ENCODE data around the gene TASP1.
A peak's percentile ranks its signal among the peaks of the same experiment; 100 is the strongest.

TASP1 gene

GRCh38 chr20:13554706-13555105, 84.0 kb downstream of the TASP1 start:
- peak; percentile 45 for DNase-seq

- DNase-seq: peak; percentile 40
Observed at GRCh38 chr20:13554076-13554475, 84.7 kb downstream of the TASP1 start.

GRCh38 chr20:13552061-13552460, 86.7 kb downstream of the TASP1 start:
- peak; percentile 21 for DNase-seq

- no peak for DNase-seq
Observed at GRCh38 chr20:13549451-13549850, 89.3 kb downstream of the TASP1 start.

- peak; percentile 65 for DNase-seq
Observed at GRCh38 chr20:13546497-13547131, 92.1 kb downstream of the TASP1 start.

- DNase-seq: no peak
Observed at GRCh38 chr20:13545790-13546189, 92.9 kb downstream of the TASP1 start.

- no peak for DNase-seq
Observed at GRCh38 chr20:13543783-13544182, 94.9 kb downstream of the TASP1 start.

GRCh38 chr20:13535627-13536026, 103.1 kb downstream of the TASP1 start:
- DNase-seq: no peak

GRCh38 chr20:13533946-13534345, 104.8 kb downstream of the TASP1 start:
- peak; percentile 24 for DNase-seq

GRCh38 chr20:13530146-13530545, 108.6 kb downstream of the TASP1 start:
- no peak for DNase-seq

GRCh38 chr20:13526551-13526950, 112.2 kb downstream of the TASP1 start:
- peak; percentile 14 for DNase-seq

- DNase-seq: peak; percentile 92
Observed at GRCh38 chr20:13525225-13525940, 113.3 kb downstream of the TASP1 start.

GRCh38 chr20:13524339-13524738, 114.4 kb downstream of the TASP1 start:
- no peak for DNase-seq

- DNase-seq: no peak
Observed at GRCh38 chr20:13517831-13518230, 120.9 kb downstream of the TASP1 start.

- peak; percentile 38 for DNase-seq
Observed at GRCh38 chr20:13515796-13516558, 122.8 kb downstream of the TASP1 start.

- no peak for DNase-seq
Observed at GRCh38 chr20:13515291-13515690, 123.4 kb downstream of the TASP1 start.

- DNase-seq: no peak
Observed at GRCh38 chr20:13510837-13511488, 127.8 kb downstream of the TASP1 start.

- no peak for DNase-seq
Observed at GRCh38 chr20:13507646-13508045, 131.1 kb downstream of the TASP1 start.

- no peak for DNase-seq
Observed at GRCh38 chr20:13501500-13501899, 137.2 kb downstream of the TASP1 start.

GRCh38 chr20:13494019-13494418, 144.7 kb downstream of the TASP1 start:
- DNase-seq: peak; percentile 11

- DNase-seq: no peak
Observed at GRCh38 chr20:13493143-13493542, 145.6 kb downstream of the TASP1 start.

- peak; percentile 71 for DNase-seq
Observed at GRCh38 chr20:13492001-13492481, 146.7 kb downstream of the TASP1 start.

GRCh38 chr20:13487202-13487601, 151.5 kb downstream of the TASP1 start:
- no peak for DNase-seq
